ENCODE results near the gene ROMO1.
A peak's percentile ranks its signal among the peaks of the same experiment; 100 is the strongest.
"Not testable (repeated sequence)": the region's sequence is repeated elsewhere in the genome, so short reads cannot be mapped to it uniquely, and the experiment has no call there.

ROMO1 gene

DNA sequence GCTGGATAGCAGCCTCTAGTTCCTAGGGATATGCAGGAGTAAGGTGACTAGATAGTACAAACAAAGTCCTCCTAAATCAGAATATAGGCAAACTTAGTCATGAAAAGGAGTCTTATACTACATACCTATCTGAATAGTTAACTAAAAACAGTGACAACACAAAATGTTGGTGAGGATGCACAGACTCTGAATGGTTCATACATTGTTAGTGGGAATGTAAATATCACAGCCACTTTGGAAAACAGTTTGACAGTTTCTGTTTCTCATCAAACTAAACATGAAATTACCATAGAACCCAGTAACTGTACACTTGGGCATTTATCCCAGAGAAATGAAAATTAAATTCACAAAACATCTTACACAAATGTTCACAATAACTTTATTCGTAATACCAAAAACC is 17.2 kb upstream of the ROMO1 start (continued):
- no peak for TF ChIP-seq OVOL3 (tag by site-specific recombination; IDR thresholded peaks at IDR 0.05)
- no peak for TF ChIP-seq ZNF704 (tag by site-specific recombination; IDR thresholded peaks at IDR 0.05)

GRCh38 chr20:35685368-35685767 is 13.8 kb upstream of the ROMO1 start:
- H3K36me3 ChIP-seq (ENCODE audit: control insufficient read depth in 2 of 2, insufficient read depth in 1 of 2, low read length in 2 of 2): peaks cover 12 to 37% of the 10 kb centered on the region in 2 experiments; a peak in 2 of 3 replicates
- POLR2A ChIA-PET; H3K4me3 ChIP-seq (ENCODE audit: low read depth, low read length); H3K9me3 ChIP-seq (ENCODE audit: control insufficient read depth, insufficient read depth, low read depth, low read length); H3K4me1 ChIP-seq (ENCODE audit: control insufficient read depth, insufficient read depth, low read length); H3K27ac ChIP-seq (ENCODE audit: extremely low read depth, low read depth, low read length): not testable (repeated sequence)
- CTCF ChIA-PET: interaction anchor here (0.6 to 1.2 kb wide), 2 partner anchors 37 to 378 kb away, joined by 3 to 4 read pairs; no protein-coding TSS in a partner anchor

GRCh38 chr20:35686872-35687271 is 12.3 kb upstream of the ROMO1 start:
- H3K36me3 ChIP-seq (ENCODE audit: control insufficient read depth in 2 of 2, insufficient read depth in 1 of 2, low read length in 2 of 2): peaks cover 12 to 37% of the 10 kb centered on the region in 2 experiments; a peak in 2 of 3 replicates
- H3K4me3 ChIP-seq (ENCODE audit: low read depth, low read length); H3K27ac ChIP-seq (ENCODE audit: extremely low read depth, low read depth, low read length); H3K4me1 ChIP-seq (ENCODE audit: control insufficient read depth, insufficient read depth, low read length); H3K9me3 ChIP-seq (ENCODE audit: control insufficient read depth, insufficient read depth, low read depth, low read length): not testable (repeated sequence)
- ChIA-PET POLR2A (interaction anchor here (0.6 kb wide), 3 partner anchors 16 to 60 kb away, joined by 3 to 6 read pairs (median 3); no protein-coding TSS in a partner anchor), CTCF (interaction anchor here (1.2 kb wide), 1 partner anchor 39 kb away, joined by 4 read pairs; no protein-coding TSS in a partner anchor)
- TF ChIP-seq ZNF654 (tag by site-specific recombination; IDR thresholded peaks at IDR 0.05; ENCODE audit: low read depth): peak; percentile 47

- Histone ChIP-seq H3K27ac (ENCODE audit: extremely low read depth, low read depth, low read length) (no peak overlapping the region), H3K4me3 (ENCODE audit: low read depth, low read length) (no peak overlapping the region), H3K4me1 (ENCODE audit: control insufficient read depth, insufficient read depth, low read length) (no peaks in the 10 kb centered on the region), H3K36me3 (ENCODE audit: control insufficient read depth in 2 of 2, insufficient read depth in 1 of 2, low read length in 2 of 2) (peaks cover 29 to 46% of the 10 kb centered on the region in 2 experiments; a peak in 2 of 3 replicates), H3K9me3 (ENCODE audit: control insufficient read depth, insufficient read depth, low read depth, low read length) (no peaks in the 10 kb centered on the region)
- ChIA-PET CTCF (no interaction called here), POLR2A (interaction anchor here (0.6 to 1.0 kb wide), 2 partner anchors 235 to 238 kb away, joined by 4 to 5 read pairs; partner anchors contain the start of gene CEP250)
- TF ChIP-seq ZNF274 (IDR thresholded peaks at IDR 0.05; ENCODE audit: low read length) (no peak), ZNF274 (tag by site-specific recombination; IDR thresholded peaks at IDR 0.05; ENCODE audit: borderline replicate concordance) (no peak), ZBTB17 (tag by site-specific recombination; IDR thresholded peaks at IDR 0.05) (no peak), ZNF223 (tag by site-specific recombination; IDR thresholded peaks at IDR 0.05) (no peak), SP2 (tag by site-specific recombination; IDR thresholded peaks at IDR 0.05) (no peak), ZNF530 (tag by site-specific recombination; IDR thresholded peaks at IDR 0.05; ENCODE audit: low read depth) (no peak), MEIS1 (CRISPR knock-in tag; IDR thresholded peaks at IDR 0.05; ENCODE audit: borderline replicate concordance) (no peak), ZNF76 (tag by site-specific recombination; IDR thresholded peaks at IDR 0.05; ENCODE audit: borderline replicate concordance, low read depth) (no peak), SCRT1 (tag by site-specific recombination; IDR thresholded peaks at IDR 0.05; ENCODE audit: borderline replicate concordance) (no peak), ZNF24 (tag by site-specific recombination; IDR thresholded peaks at IDR 0.05) (no peak), ZBTB26 (tag by site-specific recombination; optimal IDR thresholded peaks at IDR 0.05) (no peak), ZNF23 (tag by site-specific recombination; IDR thresholded peaks at IDR 0.05; ENCODE audit: borderline replicate concordance) (no peak), ZNF350 (tag by site-specific recombination; IDR thresholded peaks at IDR 0.05) (no peak), ZNF843 (tag by site-specific recombination; IDR thresholded peaks at IDR 0.05) (no peak), ZNF623 (tag by site-specific recombination; IDR thresholded peaks at IDR 0.05) (no peak), ELK4 (IDR thresholded peaks at IDR 0.05; ENCODE audit: borderline replicate concordance, low read depth, low read length) (no peak), BCL11A (tag by site-specific recombination; IDR thresholded peaks at IDR 0.05; ENCODE audit: low read depth) (no peak)
- TF ChIP-seq, protein P1, sequence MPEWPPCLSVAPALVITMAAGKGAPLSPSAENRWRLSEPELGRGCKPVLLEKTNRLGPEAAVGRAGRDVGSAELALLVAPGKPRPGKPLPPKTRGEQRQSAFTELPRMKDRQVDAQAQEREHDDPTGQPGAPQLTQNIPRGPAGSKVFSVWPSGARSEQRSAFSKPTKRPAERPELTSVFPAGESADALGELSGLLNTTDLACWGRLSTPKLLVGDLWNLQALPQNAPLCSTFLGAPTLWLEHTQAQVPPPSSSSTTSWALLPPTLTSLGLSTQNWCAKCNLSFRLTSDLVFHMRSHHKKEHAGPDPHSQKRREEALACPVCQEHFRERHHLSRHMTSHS (tag by site-specific recombination; IDR thresholded peaks at IDR 0.05): no peak
Measured at GRCh38 chr20:35690265-35690664, 8.9 kb upstream of the ROMO1 start.
